HG02623 (cell line): Measurements from ENCODE around the gene KRTAP10-9.
"Not testable (repeated sequence)": the region's sequence is repeated elsewhere in the genome, so short reads cannot be mapped to it uniquely, and the experiment has no call there.

Source experiments
- ATAC-seq: cut with Tn5 transposase; IDR thresholded peaks from one replicate; pipeline ENCODE4 v1.9.1; 2021; ENCODE audit warnings: moderate library complexity; ENCODE audit not compliant: unreplicated experiment

KRTAP10-9 gene

GRCh38 chr21:44657635-44658540, 31.0 kb downstream of the KRTAP10-9 start, which contains the start of gene KRTAP12-3:
Gene KRTAP12-3, plus strand, starts transcription at chr21:44657932. Its CDS starts 48 bp downstream, at chr21:44657980.
- no peak for ATAC-seq

DNA sequence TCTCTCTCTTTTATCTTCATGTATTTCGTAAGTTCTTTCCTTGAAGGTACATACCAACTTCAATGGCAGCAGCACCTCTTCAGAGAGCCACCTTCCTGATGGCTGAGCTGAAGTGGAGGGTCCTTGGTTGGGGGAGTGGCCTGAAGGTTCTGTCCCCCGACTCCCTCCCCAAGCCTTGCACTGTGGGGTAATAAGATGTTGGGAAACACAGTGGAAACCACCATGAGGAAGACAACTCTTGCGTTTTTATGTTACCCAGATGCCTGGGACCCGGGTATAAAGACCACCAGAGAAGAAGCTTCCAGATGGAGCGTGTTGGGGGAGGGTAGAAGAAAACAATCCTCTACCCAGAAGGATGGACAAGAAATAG, 31.6 kb downstream of the KRTAP10-9 start:
- no peak for ATAC-seq

DNA sequence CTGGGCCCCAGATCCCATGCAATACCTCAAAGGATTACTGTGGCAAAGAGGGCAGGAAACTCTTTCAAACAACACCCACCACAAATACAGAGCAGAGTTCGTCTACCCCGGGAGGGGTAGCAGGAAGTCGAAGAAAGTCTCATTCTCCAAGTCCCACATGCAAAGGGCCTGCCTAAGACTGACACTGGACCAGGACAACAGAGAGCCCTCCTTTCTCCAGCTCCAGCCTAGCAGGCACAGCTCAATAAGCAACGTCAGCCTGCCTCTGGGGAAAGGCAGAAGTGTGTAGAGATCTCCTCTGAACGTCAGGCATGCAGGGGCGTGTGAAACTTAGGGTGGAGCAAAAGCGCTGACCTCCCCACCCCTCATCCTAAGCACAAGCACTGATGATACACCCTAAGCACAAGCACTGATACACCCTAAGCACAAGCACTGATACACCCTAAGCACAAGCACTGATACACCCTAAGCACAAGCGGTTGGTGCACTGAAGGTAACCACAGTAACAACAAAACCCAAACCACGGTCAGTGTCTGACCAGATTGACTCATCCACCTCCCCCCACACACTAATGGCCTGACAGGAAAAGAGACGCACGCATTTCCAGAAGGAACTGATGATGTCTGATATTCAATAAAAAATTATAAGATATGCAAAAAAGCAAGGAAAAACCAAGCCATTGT, 32.2 kb downstream of the KRTAP10-9 start:
- no peak for ATAC-seq

DNA sequence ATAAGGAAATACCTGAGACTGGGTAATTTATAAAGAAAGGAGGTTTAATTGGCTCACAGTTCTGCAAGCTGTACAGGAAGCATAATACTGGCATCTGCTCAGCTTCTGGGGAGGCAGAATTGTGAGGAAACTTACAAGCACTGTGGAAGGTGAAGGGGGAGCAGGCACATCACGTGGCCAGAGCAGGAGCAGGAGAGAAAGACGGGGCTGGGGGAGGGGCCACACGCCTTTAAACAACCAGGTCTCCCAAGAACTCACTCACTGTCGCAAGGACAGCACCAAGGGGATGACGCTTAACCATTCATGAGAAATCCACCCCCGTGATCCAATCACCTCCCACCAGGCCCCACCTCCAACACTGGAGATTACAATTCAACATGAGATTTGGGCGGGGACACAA, 34.7 kb downstream of the KRTAP10-9 start:
- not testable (repeated sequence) for ATAC-seq

DNA sequence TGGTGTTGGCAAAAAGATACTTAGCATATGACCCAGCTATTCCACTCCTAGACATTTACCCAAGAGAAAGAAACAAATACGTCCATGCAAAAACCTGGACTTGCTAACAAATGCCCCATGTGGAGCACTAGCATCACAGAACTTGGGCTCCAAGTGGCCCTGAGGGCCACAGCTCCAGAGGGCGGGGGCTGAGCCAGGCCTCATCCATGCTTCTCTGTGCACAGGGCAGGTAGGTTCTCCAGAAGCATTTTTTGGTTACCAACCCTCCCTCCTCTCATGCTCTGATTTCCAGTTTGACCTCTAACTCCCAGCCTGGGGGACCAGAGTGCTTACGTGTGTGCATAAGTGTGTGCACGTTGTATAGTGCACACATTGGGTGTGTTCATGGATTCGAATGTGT, 37.8 kb downstream of the KRTAP10-9 start:
- ATAC-seq, result no peak

- no peak for ATAC-seq
These were observed 39.8 kb downstream of the KRTAP10-9 start, which contains the start of gene KRTAP12-2 for GRCh38 chr21:44666401-44667320. Gene KRTAP12-2, minus strand, starts transcription at chr21:44666927. Its CDS starts 41 bp downstream, at chr21:44666886.

GRCh38 chr21:44667612-44668011, 40.7 kb downstream of the KRTAP10-9 start:
- ATAC-seq, result no peak

- ATAC-seq, result no peak
These were observed 43.9 kb downstream of the KRTAP10-9 start for GRCh38 chr21:44670642-44671432.

DNA sequence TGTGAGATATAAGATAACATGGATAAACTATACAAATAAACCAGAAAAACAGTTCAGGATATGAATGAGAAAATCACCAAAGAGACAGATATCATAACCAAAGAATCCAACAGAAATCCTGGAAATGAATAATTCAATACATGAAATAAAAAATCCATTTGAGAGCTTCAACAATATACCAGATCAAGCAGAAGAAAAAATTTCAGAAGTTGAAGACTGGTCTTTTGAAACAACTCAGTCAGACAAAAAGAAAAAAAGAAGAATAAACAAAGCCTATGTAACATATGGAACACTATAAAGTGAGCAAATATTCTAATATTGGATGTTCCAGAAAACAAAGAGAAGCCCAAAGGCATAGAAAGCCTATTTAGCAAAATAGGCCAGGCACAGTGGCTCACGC, 45.0 kb downstream of the KRTAP10-9 start:
- no peak for ATAC-seq

DNA sequence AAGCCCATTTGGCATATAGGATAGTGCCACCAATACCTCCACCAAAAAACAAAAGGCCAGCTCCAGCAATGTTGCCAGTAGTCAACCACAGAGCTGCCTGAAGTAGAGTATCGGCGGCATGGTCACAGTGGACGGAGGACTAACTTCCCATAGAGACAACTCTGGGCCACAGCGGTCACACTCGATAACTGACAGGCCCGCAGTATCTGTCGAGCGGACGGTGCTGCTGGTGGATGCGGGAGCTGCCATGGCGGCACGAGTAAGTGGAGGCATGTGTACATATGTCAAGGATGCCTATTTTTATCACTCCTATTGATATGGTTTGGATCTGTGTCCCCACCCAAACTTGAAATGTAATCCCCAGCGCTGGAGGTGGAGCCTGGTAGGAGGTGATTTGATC, 51.0 kb downstream of the KRTAP10-9 start:
- no peak for ATAC-seq
